Heart right ventricle (tissue), 16 donors: ENCODE results near the gene FAM168A. TPM values are rescaled to one million over a fixed set of nuclear protein-coding genes. Genes with fewer than 3 reads are reported as not detected.

Source experiments
- ATAC-seq, 8 donors: fragments of 200-7000 bp; cut with Tn5 transposase; one replicate each; pipeline ENCODE4 v1.9.1; 2020; ENCODE audit warnings: mild to moderate bottlenecking in 8 of 8, moderate library complexity in 8 of 8, moderate number of reproducible peaks in 1 of 8
- DNase-seq, 2 donors: peaks; one replicate each; pipeline ENCODE4 v3.0.0-alpha.2; 2020
- H3K27ac ChIP-seq, 10 donors: fragments of 200-600 bp; sonication (generic) in 2 of 10; one replicate each; pipeline versions ENCODE4 v1.5.0 to v1.8.0; 2020 to 2022; ENCODE audit warnings: mild to moderate bottlenecking in 3 of 10
- H3K27me3 ChIP-seq, 7 donors: fragments of 200-600 bp; one replicate each; pipeline ENCODE4 v1.8.0; 2021 to 2022; ENCODE audit warnings: mild to moderate bottlenecking in 2 of 7
- H3K36me3 ChIP-seq, 9 donors: fragments of 200-600 bp; sonication (generic) in 1 of 9; one replicate each; pipeline versions ENCODE4 v1.5.0 to v1.8.0; 2020 to 2022; ENCODE audit warnings: mild to moderate bottlenecking in 2 of 9
- H3K4me1 ChIP-seq, 9 donors: fragments of 200-600 bp; sonication (generic) in 1 of 9; one replicate each; pipeline versions ENCODE4 v1.5.0 to v1.8.0; 2020 to 2022; ENCODE audit warnings: mild to moderate bottlenecking in 4 of 9
- H3K4me3 ChIP-seq, 10 donors: fragments of 200-600 bp; sonication (generic) in 2 of 10; one replicate each; pipeline versions ENCODE4 v1.5.0 to v1.8.0; 2020 to 2022; ENCODE audit warnings: mild to moderate bottlenecking in 7 of 10, moderate library complexity in 2 of 10
- H3K9me3 ChIP-seq, 11 donors: fragments of 200-600 bp in 10 of 11; sonication (generic) in 2 of 11; one replicate each; pipeline versions ENCODE4 v1.5.0 to v1.8.0; 2013 to 2022; ENCODE audit warnings: mild to moderate bottlenecking in 2 of 11, control low read depth in 1 of 11, moderate library complexity in 1 of 11
- WGBS, 2 donors: extraction: QIAGEN DNeasy Blood & Tissue Kit; methylation state at CpG; one replicate each; pipeline ENCODE4 v1.1.7; 2013; ENCODE audit warnings: inconsistent platforms in 1 of 2; 5-methylcytosine and 5-hydroxymethylcytosine counted together
- intact Hi-C, 10 donors: fragments of 100-400 bp; cut with DNase I; formaldehyde crosslinking; loops; one replicate each; pipeline versions ENCODE4 v1.11.1 to v1.14.2; 2022
- polyA plus RNA-seq, 2 donors: library from polyadenylated mRNA; stranded (reverse); fragments of 200-250 nt; gene quantifications; one replicate each; pipeline ENCODE4 v1.2.3, GENCODE V29; 2013
- total RNA-seq, 10 donors: library from RNA; stranded (reverse); fragmentation: NEBNext Ultra II Directional in 3 of 10; extraction: Animal tissue kit (Norgen Biotek cat#: 25700) in 3 of 10; gene quantifications; one replicate each; pipeline versions ENCODE4 v1.2.1 to v1.2.4, GENCODE V29; 2021 to 2023
- TF ChIP-seq, protein P1 (sequence below), 9 donors: fragments of 200-600 bp; sonication (generic) in 2 of 9; IDR thresholded peaks; one replicate each; pipeline versions ENCODE4 v1.5.0 to v1.8.0; 2021 to 2022; ENCODE audit warnings: antibody characterized with exemption in 9 of 9, mild to moderate bottlenecking in 5 of 9, moderate library complexity in 1 of 9
- donor health status: Arrhythmogenic right ventricular cardiomyopathy.
- donor health status: ischemic (EF 13 %, LVEDD 7.1; RV severe dilation, severe dysfunction).
- donor health status: healthy with polysubstance abuse.
- donor health status: DM: no; HTN: yes; CAD: no.
- donor health status: DM: no; HTN: no; CAD: no.
- donor health status: ischemic (EF 25% LVEDD 6.9; RV normal size, moderate dysfunction).
- donor health status: ischemic (EF 25% LVEDD 5.7; RV mildly dilated, moderate dysfunction).
- donor health status: healthy.
- donor health status: DM: yes; HTN: yes; CAD: no.
- donor health status: Ischemic cardiomyopathy.
- donor health status: ischemic (EF 35%, LVEDD 5.7; RV mildly dilated, moderate dysfunction).
- donor health status: nonischemic (EF 11% LVEDD 7.7; RV severe dilation, severe dysfunction).
- donor health status: DM: yes; HTN: yes; CAD: no.
- donor health status: PGD.
- donor health status: ischemic (EF 29% LVEDD 5.4; RV normal size, mild dysfunction).
- donor health status: nonischemic (EF 23%, LVEDD 6.1; RV moderate dilation, normal function).

FAM168A gene
- total and polyA plus RNA-seq, 12 donors = 7.9 to 37.1 (median 31.8) TPM

DNA sequence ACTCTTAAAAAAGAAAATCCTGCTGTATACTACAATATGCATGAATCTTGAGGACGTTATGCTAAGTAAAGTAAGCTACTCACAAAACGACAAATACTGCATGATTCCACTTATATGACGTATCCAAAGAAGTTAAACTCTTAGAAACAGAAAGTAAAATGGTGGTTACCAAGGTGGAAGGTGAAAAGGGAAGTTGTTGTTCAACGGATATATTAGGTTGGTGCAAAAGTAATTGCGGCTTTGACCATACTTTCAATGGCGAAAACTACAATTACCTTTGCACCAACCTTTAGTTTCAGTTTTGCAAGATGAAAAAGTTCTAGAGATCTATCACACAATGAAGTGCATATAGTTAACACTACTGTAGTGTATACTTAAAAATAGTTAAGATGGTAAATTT lies 101.8 kb downstream of the FAM168A start:
- no peaks in the 10 kb centered on the region for H3K27me3 ChIP-seq
- no peaks in the 10 kb centered on the region for H3K36me3 ChIP-seq
- TF ChIP-seq, protein P1, sequence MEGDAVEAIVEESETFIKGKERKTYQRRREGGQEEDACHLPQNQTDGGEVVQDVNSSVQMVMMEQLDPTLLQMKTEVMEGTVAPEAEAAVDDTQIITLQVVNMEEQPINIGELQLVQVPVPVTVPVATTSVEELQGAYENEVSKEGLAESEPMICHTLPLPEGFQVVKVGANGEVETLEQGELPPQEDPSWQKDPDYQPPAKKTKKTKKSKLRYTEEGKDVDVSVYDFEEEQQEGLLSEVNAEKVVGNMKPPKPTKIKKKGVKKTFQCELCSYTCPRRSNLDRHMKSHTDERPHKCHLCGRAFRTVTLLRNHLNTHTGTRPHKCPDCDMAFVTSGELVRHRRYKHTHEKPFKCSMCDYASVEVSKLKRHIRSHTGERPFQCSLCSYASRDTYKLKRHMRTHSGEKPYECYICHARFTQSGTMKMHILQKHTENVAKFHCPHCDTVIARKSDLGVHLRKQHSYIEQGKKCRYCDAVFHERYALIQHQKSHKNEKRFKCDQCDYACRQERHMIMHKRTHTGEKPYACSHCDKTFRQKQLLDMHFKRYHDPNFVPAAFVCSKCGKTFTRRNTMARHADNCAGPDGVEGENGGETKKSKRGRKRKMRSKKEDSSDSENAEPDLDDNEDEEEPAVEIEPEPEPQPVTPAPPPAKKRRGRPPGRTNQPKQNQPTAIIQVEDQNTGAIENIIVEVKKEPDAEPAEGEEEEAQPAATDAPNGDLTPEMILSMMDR (IDR thresholded peaks at IDR 0.05) = no peak
- no peak for ATAC-seq
- intact Hi-C loops = no loop called here
- peaks cover 0 to 32% (median 13%) of the 10 kb centered on the region in 9 donors for H3K4me1 ChIP-seq
- no peak overlapping the region for H3K27ac ChIP-seq
- no peaks in the 10 kb centered on the region for H3K9me3 ChIP-seq
- WGBS, 2 donors = 96 to 97% methylated on average over 6 of the region's 6 CpGs
- no peak for DNase-seq
- H3K4me3 ChIP-seq = no peak overlapping the region

- ATAC-seq (no peak), DNase-seq (no peak)
- Histone ChIP-seq H3K27ac (no peak overlapping the region), H3K27me3 (no peaks in the 10 kb centered on the region), H3K9me3 (no peaks in the 10 kb centered on the region), H3K4me3 (no peak overlapping the region), H3K4me1 (peaks cover 0 to 34% (median 13%) of the 10 kb centered on the region in 9 donors), H3K36me3 (no peaks in the 10 kb centered on the region)
- WGBS, 2 donors = 98 to 100% methylated on average over 2 of the region's 2 CpGs
- TF ChIP-seq, protein P1 (IDR thresholded peaks at IDR 0.05) = no peak
- intact Hi-C loops = no loop called here
Measured at GRCh38 chr11:73495731-73496130, 102.2 kb downstream of the FAM168A start.

DNA sequence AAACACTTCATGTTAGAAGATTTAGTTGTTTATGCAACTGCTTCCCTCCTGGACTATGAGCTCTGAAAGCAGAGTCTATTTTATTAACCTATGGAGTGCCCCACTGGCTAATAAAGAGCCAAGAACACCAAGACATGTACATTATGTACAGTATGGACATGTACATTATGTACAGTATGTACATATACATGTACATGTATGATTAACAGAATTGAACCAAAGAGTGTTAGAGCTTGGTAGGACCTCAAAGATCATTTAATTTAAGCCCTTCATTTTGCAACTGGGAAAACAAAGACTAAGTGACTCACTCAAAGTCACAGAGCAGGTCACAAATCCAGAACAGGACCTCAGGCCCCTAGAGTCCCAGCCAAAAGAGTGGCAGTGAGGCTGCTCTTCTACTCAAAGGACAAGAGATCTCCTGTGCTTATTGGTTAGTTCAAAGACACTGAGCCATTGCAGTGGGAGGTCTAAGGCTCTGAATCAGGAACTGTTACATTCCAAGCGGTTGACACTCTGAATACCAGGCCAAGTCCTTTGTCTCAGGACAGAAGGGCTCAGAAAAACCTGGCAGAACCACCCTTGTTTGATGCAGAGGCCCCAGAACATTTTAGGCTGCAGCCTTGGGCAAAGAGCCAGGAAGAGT lies 103.8 kb downstream of the FAM168A start:
- Histone ChIP-seq H3K36me3 (no peaks in the 10 kb centered on the region), H3K9me3 (no peaks in the 10 kb centered on the region), H3K4me3 (no peak overlapping the region), H3K27ac (peak overlapping the region in 4 of 10 donors; percentile 4 to 46 (median 24)), H3K27me3 (no peaks in the 10 kb centered on the region), H3K4me1 (peaks cover 0 to 31% (median 13%) of the 10 kb centered on the region in 9 donors)
- intact Hi-C loops = no loop called here
- ATAC-seq (peak in 7 of 8 donors; percentile 44 to 91 (median 72)), DNase-seq (no peak)
- WGBS, 2 donors = 46 to 58% methylated on average over 1 of the region's 1 CpG
- TF ChIP-seq, protein P1 (IDR thresholded peaks at IDR 0.05) = no peak

GRCh38 chr11:73481626-73482025 lies 116.3 kb downstream of the FAM168A start:
- no peaks in the 10 kb centered on the region for H3K36me3 ChIP-seq
- H3K27ac ChIP-seq = no peak overlapping the region
- peaks cover 0 to 19% (median 0%) of the 10 kb centered on the region in 9 donors for H3K4me1 ChIP-seq
- intact Hi-C loops = no loop called here
- DNase-seq = no peak
- H3K9me3 ChIP-seq = peaks cover 0 to 23% (median 17%) of the 10 kb centered on the region in 11 donors
- H3K27me3 ChIP-seq = no peaks in the 10 kb centered on the region
- H3K4me3 ChIP-seq = no peak overlapping the region
- TF ChIP-seq, protein P1 (IDR thresholded peaks at IDR 0.05) = no peak
- WGBS, 2 donors = 96 to 100% methylated on average over 1 of the region's 1 CpG
- ATAC-seq = no peak
